ENCODE measurements around the gene TACC2.
"Not testable (repeated sequence)": the region's sequence is repeated elsewhere in the genome, so short reads cannot be mapped to it uniquely, and the experiment has no call there.

TACC2 gene

DNA sequence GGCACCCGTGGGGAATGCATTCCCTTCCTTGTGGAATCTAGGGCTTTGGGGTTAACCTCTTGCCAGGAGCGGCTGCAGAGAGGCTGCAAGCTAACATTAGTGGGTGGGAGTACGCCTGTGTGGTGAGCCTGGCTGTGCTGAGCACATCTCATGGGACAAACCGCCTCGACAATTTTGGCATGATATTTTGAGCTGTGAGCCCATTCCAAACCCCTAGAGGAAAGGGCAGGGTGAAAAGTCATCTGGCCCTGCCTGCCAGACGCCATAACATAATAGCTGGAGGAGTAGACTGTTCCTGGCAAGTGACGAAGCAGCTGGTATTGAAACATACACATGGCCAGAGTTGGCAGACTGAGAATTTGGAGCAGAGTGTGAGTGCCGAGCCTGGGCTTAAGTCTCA, 110.0 kb downstream of the TACC2 start:
- no peak for DNase-seq

GRCh38 chr10:122099562-122099961, 110.6 kb downstream of the TACC2 start:
- no peak for DNase-seq

- DNase-seq = no peak
Measured at GRCh38 chr10:122102146-122102868, 113.3 kb downstream of the TACC2 start.

DNA sequence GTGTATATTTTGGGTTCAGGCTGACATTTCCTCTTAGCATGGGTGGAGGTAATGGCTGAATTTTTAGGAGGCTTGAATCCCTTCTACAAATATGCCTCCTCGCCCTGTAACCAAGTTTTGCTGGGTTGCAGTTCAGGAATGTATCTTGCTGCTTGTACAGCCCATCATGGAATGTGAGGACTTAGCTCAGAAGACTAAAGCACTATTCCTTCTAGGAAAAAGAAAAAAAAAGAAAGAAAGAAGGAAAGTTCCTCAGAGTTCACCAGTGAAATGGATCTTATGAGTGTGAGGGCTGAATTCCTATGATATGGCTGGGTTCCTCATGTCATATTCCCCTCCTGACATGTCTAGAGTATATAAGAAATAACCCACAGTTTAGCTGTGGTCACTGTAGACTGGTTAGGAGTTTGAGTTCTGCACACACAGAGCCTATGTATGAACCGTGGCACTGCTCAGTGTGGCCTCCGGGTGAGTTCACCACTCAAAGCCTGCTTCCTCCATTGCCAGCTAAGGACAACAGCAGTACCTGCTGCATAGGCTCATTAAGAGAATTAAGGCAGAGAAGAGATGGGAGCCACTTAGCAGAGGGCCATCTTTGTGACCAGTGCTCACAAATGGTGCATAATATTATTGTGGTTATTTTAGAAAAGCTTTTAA, 114.0 kb downstream of the TACC2 start:
- no peak for DNase-seq

DNA sequence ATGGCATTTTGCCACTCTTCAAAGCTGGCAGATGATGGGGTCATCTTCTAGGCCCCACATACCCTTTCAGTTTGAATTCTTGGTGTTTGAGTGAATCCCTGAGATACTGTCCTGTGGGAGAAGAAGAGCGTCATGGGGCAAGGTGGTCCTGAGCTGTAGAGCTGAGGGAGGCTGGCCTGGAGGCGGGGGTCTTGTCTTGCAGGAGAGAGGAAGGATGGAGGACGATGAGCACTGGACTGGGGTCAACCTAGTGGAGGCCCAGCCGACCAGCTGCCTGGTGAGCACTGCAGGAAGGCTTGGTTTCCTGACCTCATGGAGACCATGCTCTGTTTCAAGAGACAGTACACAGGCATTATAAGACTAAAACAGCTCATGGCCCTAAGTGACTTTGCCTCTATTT, 114.6 kb downstream of the TACC2 start:
- no peak for DNase-seq

GRCh38 chr10:122108786-122109185, 119.8 kb downstream of the TACC2 start:
- DNase-seq = not testable (repeated sequence)

- no peak for DNase-seq
Measured at GRCh38 chr10:122112021-122112616, 123.2 kb downstream of the TACC2 start.

GRCh38 chr10:122112625-122113160, 123.7 kb downstream of the TACC2 start:
- no peak for DNase-seq

GRCh38 chr10:122113161-122113944, 124.4 kb downstream of the TACC2 start:
- no peak for DNase-seq

DNA sequence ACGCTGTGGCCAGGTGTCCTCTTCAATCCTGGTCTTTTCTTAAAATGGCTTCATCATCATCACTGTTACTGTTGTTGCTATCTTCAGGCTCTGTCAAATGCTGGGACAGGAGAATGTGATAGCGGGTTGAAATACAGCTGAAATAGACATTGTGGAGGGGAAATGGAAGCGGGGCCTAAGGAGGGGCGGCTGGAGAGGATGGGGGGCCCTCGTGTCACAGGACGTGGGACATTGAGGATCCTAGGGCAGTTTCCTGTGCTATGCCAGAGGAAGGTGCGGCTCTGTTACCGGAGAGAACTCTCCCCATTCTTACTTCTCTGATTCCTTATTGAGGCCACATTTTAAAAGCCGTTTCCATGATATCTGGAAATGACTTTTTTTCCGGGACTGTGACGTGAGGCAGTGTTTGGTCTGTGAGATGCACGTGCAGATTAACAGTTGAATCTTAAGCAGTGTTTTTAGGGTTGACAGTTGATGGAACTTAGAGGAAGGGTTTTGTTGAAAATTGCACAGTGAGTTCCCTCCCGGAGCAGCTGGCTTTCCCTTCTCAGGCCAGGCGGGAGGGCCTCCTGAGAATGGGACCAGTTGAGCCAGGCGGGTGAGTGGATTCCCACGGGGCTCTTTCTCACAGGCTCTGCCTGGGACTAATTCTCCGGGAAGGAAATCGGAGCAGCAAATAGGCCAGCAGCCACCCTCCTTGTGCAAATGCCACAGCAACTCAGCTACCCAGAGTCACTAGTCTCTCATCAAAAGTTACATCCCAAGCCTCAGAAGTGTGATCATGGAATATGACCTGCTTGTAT, 125.2 kb downstream of the TACC2 start:
- DNase-seq = no peak

GRCh38 chr10:122115874-122116273, 126.9 kb downstream of the TACC2 start:
- no peak for DNase-seq

GRCh38 chr10:122116331-122116730, 127.4 kb downstream of the TACC2 start:
- DNase-seq = no peak

GRCh38 chr10:122117475-122117874, 128.5 kb downstream of the TACC2 start:
- DNase-seq = no peak

GRCh38 chr10:122120008-122120744, 131.2 kb downstream of the TACC2 start:
- DNase-seq = no peak

DNA sequence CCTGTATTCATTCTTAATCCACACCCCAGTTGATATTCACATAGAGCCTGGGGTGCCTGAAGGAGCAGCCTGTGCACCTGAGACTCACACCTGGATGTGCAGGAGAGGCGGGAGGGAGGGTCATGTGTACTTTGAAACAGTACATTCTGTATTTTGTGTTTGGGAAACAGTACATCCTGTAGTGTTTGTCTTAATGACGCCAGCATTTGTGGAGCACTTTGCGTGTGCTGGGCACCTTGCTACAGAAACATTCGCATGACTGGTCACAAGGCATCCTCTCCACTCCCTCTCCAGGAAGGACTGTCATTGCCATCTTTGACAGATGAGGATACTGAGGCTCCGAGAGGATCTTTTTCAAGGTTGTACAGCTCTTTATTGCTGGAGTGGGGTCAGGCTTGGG, 132.1 kb downstream of the TACC2 start:
- no peak for DNase-seq

- DNase-seq = no peak
Measured at GRCh38 chr10:122122493-122122892, 133.5 kb downstream of the TACC2 start.

DNA sequence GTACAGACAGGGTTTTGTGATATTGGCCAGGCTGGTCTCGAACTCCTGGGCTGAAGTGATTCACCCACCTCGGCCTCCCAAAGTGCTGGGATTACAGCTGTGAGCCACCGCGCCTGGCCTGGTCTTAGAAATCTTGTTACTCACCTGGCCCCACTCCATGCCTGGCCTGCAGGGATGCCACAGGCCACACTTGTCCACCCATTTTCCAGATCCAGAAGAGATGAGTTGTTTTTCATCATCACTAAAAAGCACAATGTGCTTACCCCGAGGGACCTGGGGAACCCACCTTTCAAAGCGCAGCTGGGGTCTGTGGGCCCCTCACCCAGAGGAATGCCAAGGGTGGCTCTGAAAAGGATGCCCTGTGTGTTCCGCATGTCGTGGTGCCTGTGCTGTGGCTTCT, 134.2 kb downstream of the TACC2 start:
- DNase-seq = no peak

- DNase-seq = no peak
Measured at GRCh38 chr10:122124342-122124741, 135.4 kb downstream of the TACC2 start.

DNA sequence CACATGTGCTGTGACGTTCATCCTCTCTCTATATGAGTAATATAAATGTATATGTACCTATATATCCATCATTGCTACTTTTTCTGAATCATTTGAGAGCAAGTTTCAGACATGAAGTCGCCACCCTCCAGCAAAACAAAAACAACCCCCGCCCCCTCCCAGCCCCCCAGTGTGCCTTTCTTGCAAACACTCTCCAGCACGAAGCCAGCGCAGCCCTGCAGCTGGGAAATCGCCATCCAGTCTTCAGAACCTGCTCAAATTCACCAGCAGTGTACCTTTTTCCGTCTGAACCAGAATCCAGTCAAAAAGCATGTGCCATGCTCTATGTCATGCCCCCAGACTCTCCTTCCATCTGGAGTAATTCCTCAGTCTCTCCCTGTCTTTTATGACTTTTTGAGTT, 135.8 kb downstream of the TACC2 start:
- no peak for DNase-seq

GRCh38 chr10:122126763-122127659, 138.0 kb downstream of the TACC2 start:
- no peak for DNase-seq

- DNase-seq = no peak
Measured at GRCh38 chr10:122127943-122128342, 139.0 kb downstream of the TACC2 start.
